AG04449 (cell line): ENCODE results near the gene COL4A1.

Experiments used
- CTCF ChIA-PET: fragments of 350-600 bp; formaldehyde crosslinking; extraction: SDS; loops from one replicate; lab custom pipeline; 2021; ENCODE audit warnings: antibody characterized with exemption; lab: Yijun Ruan, JAX
- POLR2A ChIA-PET: fragments of 400-600, 350-600 bp; formaldehyde crosslinking; extraction: SDS; loops from one replicate; lab custom pipeline; 2020; ENCODE audit warnings: antibody characterized with exemption, inconsistent platforms; lab: Yijun Ruan, JAX
- DNase-seq: peaks from one replicate; pipeline ENCODE4 v3.0.0-alpha.2; 2010; ENCODE audit warnings: low read depth, low spot score
- H3K4me3 ChIP-seq: 2 replicates; pipeline ENCODE4 v1.5.1; 2011; ENCODE audit warnings: low read depth, mild to moderate bottlenecking, control low read depth, low read length
- TF ChIP-seq, protein P1 (sequence below): IDR thresholded peaks from one replicate; pipeline ENCODE4 v1.5.1; 2011; ENCODE audit warnings: mild to moderate bottlenecking, moderate library complexity, low read length, control low read depth, inconsistent platforms; ENCODE audit not compliant: insufficient read depth; ENCODE audit errors: missing control alignments

The COL4A1 gene

DNA sequence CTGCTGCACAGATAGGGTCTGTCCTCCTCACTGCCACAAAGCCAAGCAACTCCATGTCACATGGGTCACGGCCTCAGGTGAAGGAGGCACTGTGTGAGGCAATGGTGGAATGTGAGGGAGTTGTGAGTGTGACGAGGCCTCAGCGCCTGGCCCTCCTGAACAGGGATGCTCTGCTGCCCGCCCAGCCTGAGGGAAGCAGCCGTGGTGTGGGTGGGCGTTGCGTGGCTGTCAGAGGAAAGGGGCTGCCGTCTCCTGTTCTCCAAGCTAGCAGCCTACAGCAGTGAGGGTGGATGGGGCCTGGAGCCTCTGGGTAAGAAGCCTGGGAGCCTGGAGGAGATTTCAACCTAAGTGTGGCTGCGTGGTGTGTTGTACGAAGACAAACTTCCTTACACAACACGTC is 125.0 kb downstream of the COL4A1 start:
- POLR2A ChIA-PET = no interaction called here
- H3K4me3 ChIP-seq = no peak overlapping the region
- TF ChIP-seq, protein P1, sequence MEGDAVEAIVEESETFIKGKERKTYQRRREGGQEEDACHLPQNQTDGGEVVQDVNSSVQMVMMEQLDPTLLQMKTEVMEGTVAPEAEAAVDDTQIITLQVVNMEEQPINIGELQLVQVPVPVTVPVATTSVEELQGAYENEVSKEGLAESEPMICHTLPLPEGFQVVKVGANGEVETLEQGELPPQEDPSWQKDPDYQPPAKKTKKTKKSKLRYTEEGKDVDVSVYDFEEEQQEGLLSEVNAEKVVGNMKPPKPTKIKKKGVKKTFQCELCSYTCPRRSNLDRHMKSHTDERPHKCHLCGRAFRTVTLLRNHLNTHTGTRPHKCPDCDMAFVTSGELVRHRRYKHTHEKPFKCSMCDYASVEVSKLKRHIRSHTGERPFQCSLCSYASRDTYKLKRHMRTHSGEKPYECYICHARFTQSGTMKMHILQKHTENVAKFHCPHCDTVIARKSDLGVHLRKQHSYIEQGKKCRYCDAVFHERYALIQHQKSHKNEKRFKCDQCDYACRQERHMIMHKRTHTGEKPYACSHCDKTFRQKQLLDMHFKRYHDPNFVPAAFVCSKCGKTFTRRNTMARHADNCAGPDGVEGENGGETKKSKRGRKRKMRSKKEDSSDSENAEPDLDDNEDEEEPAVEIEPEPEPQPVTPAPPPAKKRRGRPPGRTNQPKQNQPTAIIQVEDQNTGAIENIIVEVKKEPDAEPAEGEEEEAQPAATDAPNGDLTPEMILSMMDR = no peak
- CTCF ChIA-PET = no interaction called here
- no peak for DNase-seq

DNA sequence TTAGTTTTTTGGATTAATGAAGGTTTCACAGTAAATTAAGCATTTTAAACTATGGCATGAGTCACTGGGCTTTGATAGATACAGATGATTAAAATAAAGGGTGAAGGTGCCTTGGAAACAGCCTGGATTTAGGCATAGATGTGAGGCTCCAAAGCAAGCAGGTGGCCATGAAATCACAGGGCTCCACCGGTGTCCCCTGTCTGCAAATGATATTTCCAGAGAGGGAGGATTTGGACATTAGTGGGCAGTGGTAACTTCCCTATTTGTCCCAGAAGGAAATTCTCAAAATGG is 127.2 kb downstream of the COL4A1 start:
- ChIA-PET CTCF (no interaction called here), POLR2A (no interaction called here)
- TF ChIP-seq, protein P1 = no peak
- H3K4me3 ChIP-seq = no peak overlapping the region
- DNase-seq = no peak

DNA sequence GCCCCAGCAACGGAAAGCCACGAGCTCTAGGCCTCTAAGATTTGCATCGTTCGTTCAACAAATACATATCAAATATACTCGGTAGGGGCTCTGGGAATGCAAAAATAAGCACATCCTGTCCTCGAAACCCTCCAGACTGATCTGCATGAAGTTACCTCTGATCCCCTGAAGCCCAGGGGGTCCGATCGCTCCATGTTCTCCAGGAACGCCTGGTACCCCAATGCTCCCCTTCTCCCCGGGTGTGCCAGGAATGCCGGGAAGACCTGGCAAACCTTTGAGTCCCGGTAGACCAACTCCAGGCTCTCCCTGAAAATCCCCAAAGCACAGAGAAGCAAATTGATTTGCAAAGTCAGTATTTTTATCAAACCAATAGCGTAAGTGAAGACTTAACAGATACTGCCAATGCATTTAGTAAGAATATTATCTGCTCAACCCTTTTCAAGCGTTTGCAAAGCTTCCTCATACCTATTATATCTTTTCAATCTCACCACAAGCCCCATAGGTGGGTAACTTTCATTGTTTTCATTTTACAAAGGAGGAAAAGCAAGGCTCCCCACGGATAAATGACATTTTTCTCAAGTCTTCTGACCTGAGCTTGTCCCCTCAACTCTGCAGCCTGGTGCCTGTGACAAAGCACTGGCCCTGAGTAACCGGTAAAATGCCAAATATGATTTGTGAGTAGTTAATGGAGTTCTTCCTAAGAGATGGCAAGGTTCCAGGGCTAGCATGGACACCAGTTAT is 127.7 kb downstream of the COL4A1 start:
- CTCF ChIA-PET = no interaction called here
- no peak for DNase-seq
- TF ChIP-seq, protein P1 = no peak
- POLR2A ChIA-PET = no interaction called here
- no peak overlapping the region for H3K4me3 ChIP-seq

DNA sequence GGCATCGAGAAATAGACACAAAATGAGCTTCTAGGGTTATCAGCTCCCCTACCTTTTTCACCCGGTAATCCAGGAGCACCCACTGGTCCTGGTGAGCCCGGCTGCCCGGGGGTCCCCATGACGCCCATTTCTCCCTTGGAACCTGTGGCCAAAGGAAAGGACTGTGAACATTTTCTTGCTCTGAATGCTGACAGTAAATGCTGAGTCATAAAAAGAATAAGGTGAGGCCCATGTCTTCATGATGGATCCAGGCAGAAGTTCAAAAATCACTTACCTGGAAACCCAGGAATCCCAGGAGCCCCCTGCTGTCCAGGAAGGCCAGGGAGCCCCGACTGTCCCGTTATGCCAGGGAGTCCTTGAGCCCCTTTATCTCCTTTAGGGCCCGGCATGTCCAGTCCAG is 129.2 kb downstream of the COL4A1 start:
- H3K4me3 ChIP-seq = no peak overlapping the region
- no peak for DNase-seq
- CTCF ChIA-PET = no interaction called here
- POLR2A ChIA-PET = no interaction called here
- TF ChIP-seq, protein P1 = no peak

DNA sequence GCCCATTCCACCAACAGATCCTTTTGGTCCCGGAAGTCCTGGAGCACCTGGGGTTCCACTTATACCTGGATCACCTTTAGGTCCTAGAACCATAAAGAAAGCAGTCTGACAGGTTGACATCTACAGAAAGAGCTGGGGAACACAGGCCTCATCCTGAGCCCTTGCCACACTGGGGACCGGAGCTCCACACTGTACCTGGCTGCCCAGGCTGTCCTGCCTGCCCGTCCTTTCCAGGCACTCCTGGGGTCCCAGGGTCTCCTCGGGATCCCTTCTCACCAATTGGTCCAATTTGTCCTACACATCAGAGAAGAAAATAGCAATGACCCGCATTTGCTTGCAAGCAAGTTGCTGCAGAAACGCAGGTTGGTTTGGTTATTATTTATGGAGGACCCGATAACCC is 130.5 kb downstream of the COL4A1 start:
- POLR2A ChIA-PET = interaction anchor here (0.6 kb wide), 1 partner anchor 9 kb away, joined by 3 read pairs; no protein-coding TSS in a partner anchor
- TF ChIP-seq, protein P1 = no peak
- DNase-seq = no peak
- no peak overlapping the region for H3K4me3 ChIP-seq
- CTCF ChIA-PET = no interaction called here

DNA sequence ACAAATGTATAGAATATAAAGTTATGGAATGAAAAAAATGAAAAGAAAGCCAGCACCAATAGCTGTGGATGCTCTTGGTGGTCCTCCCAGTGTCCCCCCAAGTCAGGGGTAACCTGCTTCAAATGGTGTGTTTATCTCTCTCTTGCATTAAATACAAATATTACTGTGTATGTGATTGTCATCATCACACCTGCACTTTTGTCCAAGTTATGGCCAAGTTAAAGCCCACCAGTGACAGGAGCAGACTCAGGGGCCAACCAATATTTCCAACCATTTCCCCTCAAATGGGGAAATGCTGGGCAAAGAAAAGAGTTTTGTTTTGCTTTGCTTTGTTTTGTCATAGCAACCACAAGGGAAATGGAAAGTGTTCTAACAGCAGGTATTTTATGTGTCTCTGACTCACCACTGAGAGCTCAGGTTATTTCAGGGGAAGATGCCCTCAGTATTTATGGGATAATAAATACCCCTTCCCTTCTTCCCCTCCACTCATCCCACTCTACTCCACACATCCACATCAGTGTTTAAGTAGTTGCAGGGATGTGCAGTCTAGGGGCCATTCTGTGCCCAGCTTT is 133.6 kb downstream of the COL4A1 start:
- POLR2A ChIA-PET = no interaction called here
- no peak for DNase-seq
- H3K4me3 ChIP-seq = no peak overlapping the region
- CTCF ChIA-PET = interaction anchor here (1.6 kb wide), 1 partner anchor 10 kb away, joined by 7 read pairs; no protein-coding TSS in a partner anchor
- TF ChIP-seq, protein P1 = no peak
